ENCODE data around the gene TAGLN3.

- TF ChIP-seq POLR2A (IDR thresholded peaks at IDR 0.05) (no peak), CTCF (IDR thresholded peaks at IDR 0.05) (no peak)
Measured at GRCh38 chr3:112009670-112010069, 10.9 kb downstream of the TAGLN3 start.
